Measurements from ENCODE around the gene DNAH14. TPM values are rescaled to one million over a fixed set of nuclear protein-coding genes. Genes with fewer than 3 reads are reported as not detected.

DNAH14 gene
- polyA plus RNA-seq, 1 donor = 4.4 TPM

GRCh38 chr1:225410036-225410435, 480.6 kb downstream of the DNAH14 start:
- no peak for DNase-seq

- no peak for DNase-seq
Measured at GRCh38 chr1:225412321-225412720, 482.8 kb downstream of the DNAH14 start.

- no peak for DNase-seq
Measured at GRCh38 chr1:225412803-225413351, 483.4 kb downstream of the DNAH14 start.

- no peak for DNase-seq
Measured at GRCh38 chr1:225413708-225414375, 484.4 kb downstream of the DNAH14 start.

- no peak for DNase-seq
Measured at GRCh38 chr1:225415307-225415706, 485.8 kb downstream of the DNAH14 start.

GRCh38 chr1:225415967-225416745, 486.7 kb downstream of the DNAH14 start:
- no peak for DNase-seq

GRCh38 chr1:225418059-225418458, 488.6 kb downstream of the DNAH14 start:
- no peak for DNase-seq

- DNase-seq = no peak
Measured at GRCh38 chr1:225418598-225418997, 489.1 kb downstream of the DNAH14 start.

GRCh38 chr1:225422031-225422605, 492.6 kb downstream of the DNAH14 start:
- no peak for DNase-seq

GRCh38 chr1:225422795-225423517, 493.5 kb downstream of the DNAH14 start:
- no peak for DNase-seq

- DNase-seq = no peak
Measured at GRCh38 chr1:225423518-225423855, 494.0 kb downstream of the DNAH14 start.

GRCh38 chr1:225424562-225425200, 495.2 kb downstream of the DNAH14 start:
- DNase-seq = no peak

- no peak for DNase-seq
Measured at GRCh38 chr1:225425201-225425786, 495.8 kb downstream of the DNAH14 start.

- DNase-seq = peak; percentile 29
Measured at GRCh38 chr1:225426395-225427234, 497.1 kb downstream of the DNAH14 start.

GRCh38 chr1:225427235-225428067, 498.0 kb downstream of the DNAH14 start, which contains the start of gene LBR:
LBR (minus strand) TSS chr1:225428038; CDS start chr1:225424075, 3,963 bp downstream.
- DNase-seq = peak; percentile 41

GRCh38 chr1:225428068-225428880, 498.8 kb downstream of the DNAH14 start:
- DNase-seq = peak; percentile 97

- no peak for DNase-seq
Measured at GRCh38 chr1:225428881-225429455, 499.5 kb downstream of the DNAH14 start.

- no peak for DNase-seq
Measured at GRCh38 chr1:225430301-225430700, 500.8 kb downstream of the DNAH14 start.
